ENCODE measurements around the gene DTNBP1.

- TF ChIP-seq MAZ (IDR thresholded peaks at IDR 0.05; ENCODE audit: borderline replicate concordance, low read depth, low read length), result no peak
- TF ChIP-seq, protein P1, sequence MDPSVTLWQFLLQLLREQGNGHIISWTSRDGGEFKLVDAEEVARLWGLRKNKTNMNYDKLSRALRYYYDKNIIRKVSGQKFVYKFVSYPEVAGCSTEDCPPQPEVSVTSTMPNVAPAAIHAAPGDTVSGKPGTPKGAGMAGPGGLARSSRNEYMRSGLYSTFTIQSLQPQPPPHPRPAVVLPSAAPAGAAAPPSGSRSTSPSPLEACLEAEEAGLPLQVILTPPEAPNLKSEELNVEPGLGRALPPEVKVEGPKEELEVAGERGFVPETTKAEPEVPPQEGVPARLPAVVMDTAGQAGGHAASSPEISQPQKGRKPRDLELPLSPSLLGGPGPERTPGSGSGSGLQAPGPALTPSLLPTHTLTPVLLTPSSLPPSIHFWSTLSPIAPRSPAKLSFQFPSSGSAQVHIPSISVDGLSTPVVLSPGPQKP (IDR thresholded peaks at IDR 0.05; ENCODE audit: low read depth, low read length), result no peak
- no peak for TF ChIP-seq POLR2A (IDR thresholded peaks at IDR 0.05; ENCODE audit: low read length)
- TF ChIP-seq NFE2L2 (conservative IDR thresholded peaks at IDR 0.05; ENCODE audit: low read length), result no peak
- TF ChIP-seq JUN (IDR thresholded peaks at IDR 0.05), result no peak
- no peak for TF ChIP-seq CTCF (IDR thresholded peaks at IDR 0.05)
- TF ChIP-seq, protein P2, sequence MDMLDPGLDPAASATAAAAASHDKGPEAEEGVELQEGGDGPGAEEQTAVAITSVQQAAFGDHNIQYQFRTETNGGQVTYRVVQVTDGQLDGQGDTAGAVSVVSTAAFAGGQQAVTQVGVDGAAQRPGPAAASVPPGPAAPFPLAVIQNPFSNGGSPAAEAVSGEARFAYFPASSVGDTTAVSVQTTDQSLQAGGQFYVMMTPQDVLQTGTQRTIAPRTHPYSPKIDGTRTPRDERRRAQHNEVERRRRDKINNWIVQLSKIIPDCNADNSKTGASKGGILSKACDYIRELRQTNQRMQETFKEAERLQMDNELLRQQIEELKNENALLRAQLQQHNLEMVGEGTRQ (IDR thresholded peaks at IDR 0.05), result no peak
- TF ChIP-seq, protein P3, sequence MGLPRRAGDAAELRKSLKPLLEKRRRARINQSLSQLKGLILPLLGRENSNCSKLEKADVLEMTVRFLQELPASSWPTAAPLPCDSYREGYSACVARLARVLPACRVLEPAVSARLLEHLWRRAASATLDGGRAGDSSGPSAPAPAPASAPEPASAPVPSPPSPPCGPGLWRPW (IDR thresholded peaks at IDR 0.05), result no peak
- no peak for TF ChIP-seq FOSL2 (IDR thresholded peaks at IDR 0.05)
- no peak for TF ChIP-seq FOSL2 (CRISPR knock-in tag; IDR thresholded peaks at IDR 0.05)
- no peak for TF ChIP-seq PBX3 (IDR thresholded peaks at IDR 0.05)
- no peak for TF ChIP-seq CHD2 (IDR thresholded peaks at IDR 0.05; ENCODE audit: low read length, partially characterized antibody)
These were observed 41.4 kb downstream of the DTNBP1 start for GRCh38 chr6:15621203-15622044.
